ENCODE measurements around the gene PSG1. TPM values are rescaled to one million over a fixed set of nuclear protein-coding genes. Genes with fewer than 3 reads are reported as not detected.
"Not testable (repeated sequence)": the region's sequence is repeated elsewhere in the genome, so short reads cannot be mapped to it uniquely, and the experiment has no call there.

Gene PSG1
- total RNA-seq, 1 donor from 2014 or later = not detected

GRCh38 chr19:42831221-42832019, 48.1 kb downstream of the PSG1 start:
- Histone ChIP-seq H3K36me3 (ENCODE audit: control insufficient read depth in 3 of 3, insufficient read depth in 3 of 3, low read length in 3 of 3) (no peaks in the 10 kb centered on the region), H3K4me3 (ENCODE audit: low read length in 3 of 3) (no peak overlapping the region), H3K27me3 (ENCODE audit: control insufficient read depth in 3 of 3, insufficient read depth in 3 of 3, low read length in 3 of 3) (no peaks in the 10 kb centered on the region), H3K4me1 (ENCODE audit: control insufficient read depth in 3 of 3, insufficient read depth in 3 of 3, low read length in 3 of 3) (no peaks in the 10 kb centered on the region), H3K9me3 (ENCODE audit: control insufficient read depth in 3 of 3, low read length in 3 of 3) (no peaks in the 10 kb centered on the region), H3K27ac (ENCODE audit: low read depth, low read length) (no peak overlapping the region), H3K9ac (ENCODE audit: low read depth in 1 of 3, low read length in 3 of 3) (no peak overlapping the region)

GRCh38 chr19:42821306-42821977, 58.1 kb downstream of the PSG1 start:
- H3K9me3 ChIP-seq (ENCODE audit: control insufficient read depth in 3 of 3, low read length in 3 of 3) = not testable (repeated sequence)

GRCh38 chr19:42819960-42820650, 59.4 kb downstream of the PSG1 start:
- not testable (repeated sequence) for H3K4me1 ChIP-seq (ENCODE audit: control insufficient read depth in 3 of 3, insufficient read depth in 3 of 3, low read length in 3 of 3); H3K9me3 ChIP-seq (ENCODE audit: control insufficient read depth in 3 of 3, low read length in 3 of 3); H3K27me3 ChIP-seq (ENCODE audit: control insufficient read depth in 3 of 3, insufficient read depth in 3 of 3, low read length in 3 of 3); H3K9ac ChIP-seq (ENCODE audit: low read depth in 1 of 3, low read length in 3 of 3); H3K27ac ChIP-seq (ENCODE audit: low read depth, low read length); H3K36me3 ChIP-seq (ENCODE audit: control insufficient read depth in 3 of 3, insufficient read depth in 3 of 3, low read length in 3 of 3); H3K4me3 ChIP-seq (ENCODE audit: low read length in 3 of 3)

More at GRCh38 chr19:42821306-42821977, 58.1 kb downstream of the PSG1 start:
- not testable (repeated sequence) for H3K27ac ChIP-seq (ENCODE audit: low read depth, low read length); H3K4me3 ChIP-seq (ENCODE audit: low read length in 3 of 3); H3K9ac ChIP-seq (ENCODE audit: low read depth in 1 of 3, low read length in 3 of 3); H3K4me1 ChIP-seq (ENCODE audit: control insufficient read depth in 3 of 3, insufficient read depth in 3 of 3, low read length in 3 of 3); H3K27me3 ChIP-seq (ENCODE audit: control insufficient read depth in 3 of 3, insufficient read depth in 3 of 3, low read length in 3 of 3); H3K36me3 ChIP-seq (ENCODE audit: control insufficient read depth in 3 of 3, insufficient read depth in 3 of 3, low read length in 3 of 3)

- no peaks in the 10 kb centered on the region for H3K27me3 ChIP-seq (ENCODE audit: control insufficient read depth in 3 of 3, insufficient read depth in 3 of 3, low read length in 3 of 3)
- no peaks in the 10 kb centered on the region for H3K36me3 ChIP-seq (ENCODE audit: control insufficient read depth in 3 of 3, insufficient read depth in 3 of 3, low read length in 3 of 3)
- no peak overlapping the region for H3K4me3 ChIP-seq (ENCODE audit: low read length in 3 of 3)
Measured at GRCh38 chr19:42816894-42817293, 62.6 kb downstream of the PSG1 start.

More at GRCh38 chr19:42816894-42817293, 62.6 kb downstream of the PSG1 start:
- Histone ChIP-seq H3K4me1 (ENCODE audit: control insufficient read depth in 3 of 3, insufficient read depth in 3 of 3, low read length in 3 of 3) (no peaks in the 10 kb centered on the region), H3K9me3 (ENCODE audit: control insufficient read depth in 3 of 3, low read length in 3 of 3) (no peaks in the 10 kb centered on the region), H3K27ac (ENCODE audit: low read depth, low read length) (no peak overlapping the region), H3K9ac (ENCODE audit: low read depth in 1 of 3, low read length in 3 of 3) (no peak overlapping the region)

Other genes with a start within 250 kb of the PSG1 start
- gene PSG3, start 139.2 kb downstream of the PSG1 start, total RNA-seq = not detected
- gene PSG8, start 114.0 kb downstream of the PSG1 start, total RNA-seq = not detected
- gene PSG6, start 38.2 kb upstream of the PSG1 start, total RNA-seq = not detected
- not detected for gene PSG7, start 57.5 kb upstream of the PSG1 start, total RNA-seq
- 0.52 TPM for gene PSG11, start 146.8 kb upstream of the PSG1 start, total RNA-seq
- gene PSG2, start 203.0 kb upstream of the PSG1 start, total RNA-seq = not detected